Astrocyte (in vitro differentiated cells and primary cell): ENCODE data around the gene ATP6V0D1.

ENCODE experiments used
- CTCF ChIP-seq: IDR thresholded peaks from 2 replicates; pipeline ENCODE4 v1.5.1; 2011; ENCODE audit warnings: low read depth, mild to moderate bottlenecking, inconsistent platforms, low read length, moderate library complexity; ENCODE audit not compliant: insufficient read depth
- EZH2 ChIP-seq: IDR thresholded peaks from 2 replicates; pipeline ENCODE4 v1.6.1; 2012; ENCODE audit warnings: mild to moderate bottlenecking, low read length, inconsistent platforms; ENCODE audit not compliant: insufficient read depth

- TF ChIP-seq CTCF = no peak
- TF ChIP-seq EZH2 = no peak
Observed at GRCh38 chr16:67451061-67451703, 29.8 kb downstream of the ATP6V0D1 start.
